Stomach smooth muscle (tissue), 2 donors: ENCODE data around the gene OTUB1.
A peak's percentile ranks its signal among the peaks of the same experiment; 100 is the strongest.

Experiments
- H3K27ac ChIP-seq: one replicate; pipeline ENCODE4 v1.7.0; 2013; ENCODE audit warnings: mild to moderate bottlenecking, low read length, inconsistent platforms
- H3K27me3 ChIP-seq, 2 donors: one replicate each; pipeline ENCODE4 v1.7.0; 2013; ENCODE audit warnings: low read length in 2 of 2; ENCODE audit not compliant: insufficient read depth in 2 of 2, control insufficient read depth in 1 of 2
- H3K36me3 ChIP-seq, 2 donors: one replicate each; pipeline ENCODE4 v1.7.0; 2013; ENCODE audit warnings: low read length in 2 of 2; ENCODE audit not compliant: control insufficient read depth in 2 of 2, insufficient read depth in 2 of 2
- H3K4me1 ChIP-seq: one replicate; pipeline ENCODE4 v1.7.0; 2013; ENCODE audit warnings: low read length; ENCODE audit not compliant: control insufficient read depth, insufficient read depth
- H3K4me3 ChIP-seq, 2 donors: one replicate each; pipeline ENCODE4 v1.7.0; 2013; ENCODE audit warnings: low read length in 2 of 2
- H3K9ac ChIP-seq, 2 donors: one replicate each; pipeline ENCODE4 v1.7.0; 2013; ENCODE audit warnings: low read length in 2 of 2, mild to moderate bottlenecking in 1 of 2
- H3K9me3 ChIP-seq, 2 donors: one replicate each; pipeline ENCODE4 v1.7.0; 2013; ENCODE audit warnings: low read length in 2 of 2; ENCODE audit not compliant: control insufficient read depth in 2 of 2
- donor health status: healthy.
- donor health status: Pancreatic carcinoma.

OTUB1 gene, protein sequence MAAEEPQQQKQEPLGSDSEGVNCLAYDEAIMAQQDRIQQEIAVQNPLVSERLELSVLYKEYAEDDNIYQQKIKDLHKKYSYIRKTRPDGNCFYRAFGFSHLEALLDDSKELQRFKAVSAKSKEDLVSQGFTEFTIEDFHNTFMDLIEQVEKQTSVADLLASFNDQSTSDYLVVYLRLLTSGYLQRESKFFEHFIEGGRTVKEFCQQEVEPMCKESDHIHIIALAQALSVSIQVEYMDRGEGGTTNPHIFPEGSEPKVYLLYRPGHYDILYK

DNA sequence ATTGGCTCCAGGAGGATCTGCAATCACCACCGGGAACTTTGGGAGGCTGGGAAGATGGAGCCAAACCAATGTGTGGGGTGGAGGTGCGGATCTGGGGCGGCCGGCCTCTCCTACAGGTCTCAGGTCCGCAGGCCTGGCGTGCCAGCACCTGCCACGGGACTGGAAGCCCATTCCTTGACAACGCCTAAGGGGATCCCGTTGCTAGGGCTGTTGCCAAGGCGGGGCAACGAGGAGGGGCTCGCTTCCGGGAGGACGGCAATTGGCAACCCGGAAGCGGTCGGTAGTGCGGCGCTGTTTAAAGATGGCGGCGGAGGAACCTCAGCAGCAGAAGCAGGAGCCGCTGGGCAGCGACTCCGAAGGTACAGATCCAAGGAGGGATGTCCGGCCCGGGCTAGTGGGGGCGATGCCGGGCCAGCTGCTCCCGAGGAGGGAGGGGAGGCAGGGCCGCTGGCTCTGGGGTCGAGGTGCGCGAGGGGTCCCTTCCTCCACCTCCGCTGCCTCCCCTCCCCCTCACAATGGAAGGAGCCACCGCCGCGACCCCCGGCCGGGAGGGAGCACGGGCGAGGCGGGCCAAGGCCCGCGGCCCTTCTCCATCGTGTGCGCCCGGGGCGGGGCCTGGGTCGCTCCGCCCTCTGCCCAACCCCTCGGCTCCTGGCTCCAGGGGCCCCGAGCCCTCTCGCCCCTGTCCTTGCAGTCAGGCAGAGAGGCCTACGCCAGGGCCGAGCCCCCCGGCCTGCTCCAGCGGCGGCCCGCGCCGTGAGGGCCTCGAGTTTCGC lies at the start of gene OTUB1:
OTUB1 (plus strand) TSS at position 283 of the 776 bp plus-strand sequence; CDS start at position 302, 19 bp downstream.
- peak within 1 kb of the TSS; percentile 84 to 86 for H3K9ac ChIP-seq
- peaks cover 9 to 12% of the 10 kb centered on the region in 2 donors for H3K36me3 ChIP-seq
- peak within 1 kb of the TSS; percentile 69 to 92 for H3K4me3 ChIP-seq
- H3K4me1 ChIP-seq = peaks cover 24% of the 10 kb centered on the region
- H3K27me3 ChIP-seq = no peaks in the 10 kb centered on the region
- no peaks in the 10 kb centered on the region for H3K9me3 ChIP-seq
- H3K27ac ChIP-seq = peak within 1 kb of the TSS; percentile 60

DNA sequence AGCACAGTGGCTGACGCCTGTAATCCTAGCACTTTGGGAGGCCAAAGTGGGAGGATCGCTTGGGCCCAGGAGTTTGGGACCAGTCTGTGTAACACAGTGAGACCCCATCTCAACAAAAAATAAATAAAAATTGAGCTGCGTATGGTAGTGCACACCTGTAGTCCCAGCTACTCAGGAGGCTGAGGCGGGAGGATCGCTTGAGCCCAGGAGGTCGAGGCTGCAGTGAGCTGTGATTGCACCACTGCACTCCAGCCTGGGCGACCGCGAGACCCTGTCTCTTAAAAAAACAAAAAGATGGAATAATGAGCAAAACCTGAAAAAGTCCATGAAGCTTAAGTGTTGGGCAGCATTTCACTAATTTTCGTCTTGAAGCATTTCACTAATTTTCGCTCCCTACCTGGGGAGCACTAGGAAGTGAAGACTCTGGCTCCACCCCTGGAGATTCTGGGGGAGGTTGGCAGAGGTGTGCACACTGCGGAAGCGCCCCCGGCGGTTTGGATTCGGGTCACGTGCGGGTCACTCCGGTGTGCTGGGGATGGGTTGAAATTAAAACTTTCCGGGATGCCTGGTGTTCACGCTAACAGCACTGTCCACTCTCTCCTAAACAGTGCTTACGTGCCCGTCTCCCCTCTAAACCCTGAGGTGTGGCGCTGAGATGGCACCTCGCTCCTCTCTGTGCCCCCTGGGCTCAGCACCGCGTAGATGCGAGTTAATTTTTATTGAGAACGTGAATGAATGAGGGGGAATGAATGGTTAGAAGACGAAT lies 48.3 kb upstream of the OTUB1 start:
- Histone ChIP-seq H3K27me3 (no peaks in the 10 kb centered on the region), H3K9ac (peak overlapping the region; percentile 41 to 42), H3K4me3 (peak overlapping the region; percentile 56 to 79), H3K4me1 (peaks cover 16% of the 10 kb centered on the region), H3K36me3 (no peaks in the 10 kb centered on the region), H3K27ac (peak overlapping the region; percentile 55), H3K9me3 (no peaks in the 10 kb centered on the region)

DNA sequence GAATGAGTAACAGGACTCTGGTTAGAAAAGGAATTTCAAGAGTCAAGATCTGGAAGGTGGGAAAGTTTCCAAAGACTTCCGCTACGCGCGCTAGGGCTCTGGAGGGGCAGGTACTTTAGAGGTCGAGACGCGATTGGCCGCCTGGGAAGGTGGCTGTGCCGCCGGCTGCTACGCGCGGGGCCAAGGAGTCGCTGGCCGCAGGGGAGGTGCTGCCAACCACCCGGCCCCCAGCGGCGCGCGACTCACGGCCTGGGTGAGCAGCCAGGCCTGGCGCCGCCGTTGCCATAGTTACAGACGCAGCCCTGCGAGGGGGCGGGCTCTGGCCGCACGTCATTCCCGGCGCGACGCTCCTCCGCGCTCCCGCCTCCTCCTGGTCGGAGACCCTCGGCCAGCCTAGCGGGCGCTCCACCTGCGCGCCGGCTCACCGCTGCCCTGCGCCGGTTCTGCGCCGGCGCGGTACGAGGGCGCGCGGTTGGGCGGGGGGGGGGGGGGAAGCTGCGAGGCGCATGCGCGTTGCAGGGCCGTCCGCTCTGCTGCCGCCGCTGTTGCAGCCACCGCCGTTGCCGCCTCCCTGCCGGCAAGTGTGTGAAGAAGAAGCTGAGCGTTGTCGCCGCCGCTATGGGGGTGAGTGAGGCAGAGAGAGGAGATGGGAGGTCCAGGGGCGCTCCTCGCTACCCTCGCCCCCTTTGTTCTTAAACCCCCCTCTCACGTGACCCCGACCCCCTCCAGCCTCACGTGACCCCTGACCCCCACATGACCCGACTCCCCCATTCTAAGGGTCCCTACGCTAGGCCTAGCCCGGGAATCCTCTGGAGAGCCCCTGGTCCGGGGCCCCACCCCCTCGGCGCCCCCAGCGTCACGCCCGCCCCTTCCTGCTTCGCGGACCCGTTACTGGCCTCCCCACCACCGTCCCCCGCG lies 47.5 kb upstream of the OTUB1 start, which contains the start of gene NAA40:
NAA40 (plus strand) TSS at position 524 of the 918 bp plus-strand sequence; CDS start at position 619, 95 bp downstream.
- H3K4me3 ChIP-seq = peak within 1 kb of the TSS; percentile 79 to 82
- H3K4me1 ChIP-seq = peaks cover 16% of the 10 kb centered on the region
- no peaks in the 10 kb centered on the region for H3K27me3 ChIP-seq
- H3K9me3 ChIP-seq = no peaks in the 10 kb centered on the region
- H3K9ac ChIP-seq = peak within 1 kb of the TSS; percentile 69 to 77
- H3K36me3 ChIP-seq = no peaks in the 10 kb centered on the region
- peak within 1 kb of the TSS; percentile 55 for H3K27ac ChIP-seq

DNA sequence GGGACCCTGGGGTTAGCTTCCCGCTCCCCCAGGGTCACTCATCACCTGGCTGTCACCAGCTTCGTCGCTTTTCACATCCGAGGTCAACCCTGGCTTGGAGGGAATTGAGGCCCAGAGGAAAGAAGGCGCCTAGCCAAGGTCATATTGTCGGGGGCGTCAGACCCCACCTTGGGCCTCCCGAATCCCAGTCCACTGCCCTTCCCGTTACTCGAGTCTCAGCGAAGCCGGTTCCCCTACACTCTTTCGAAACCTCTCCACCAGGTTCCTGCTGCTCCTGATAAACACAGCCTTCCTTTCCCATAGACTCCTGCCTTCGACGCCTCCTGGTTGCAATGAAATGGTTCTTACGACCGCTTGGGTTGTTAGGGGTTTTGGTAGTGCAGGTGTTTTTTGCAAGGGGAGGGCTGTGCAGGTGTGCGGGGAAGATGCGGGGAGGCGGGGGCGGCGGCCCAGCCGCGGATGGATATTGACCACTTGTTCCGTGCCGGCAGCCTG lies 46.8 kb upstream of the OTUB1 start:
- Histone ChIP-seq H3K9ac (peak overlapping the region; percentile 69 to 77), H3K4me3 (peak overlapping the region; percentile 79 to 82), H3K27ac (no peak overlapping the region), H3K4me1 (peaks cover 20% of the 10 kb centered on the region), H3K27me3 (no peaks in the 10 kb centered on the region), H3K9me3 (no peaks in the 10 kb centered on the region), H3K36me3 (no peaks in the 10 kb centered on the region)

DNA sequence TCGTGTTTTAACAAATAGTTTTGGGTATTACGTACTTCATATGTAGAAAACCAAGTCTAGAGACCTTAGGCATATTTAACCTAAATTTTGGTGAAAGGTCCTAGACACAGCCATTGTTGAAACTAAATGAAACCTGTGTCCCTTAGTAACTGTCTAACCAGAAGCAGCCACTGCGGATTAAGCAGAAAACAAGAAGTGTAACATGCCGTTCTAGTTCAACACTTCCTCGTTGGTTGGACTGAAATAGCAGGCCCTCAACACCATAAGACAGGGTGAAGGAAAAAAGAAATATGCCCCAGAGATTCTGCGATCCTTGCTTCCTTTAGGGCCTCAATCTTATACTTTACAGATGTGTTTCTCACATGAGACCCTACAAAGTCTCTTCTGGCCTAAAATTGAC lies 45.5 kb upstream of the OTUB1 start:
- H3K4me3 ChIP-seq = no peak overlapping the region
- H3K9ac ChIP-seq = no peak overlapping the region
- H3K27ac ChIP-seq = no peak overlapping the region

DNA sequence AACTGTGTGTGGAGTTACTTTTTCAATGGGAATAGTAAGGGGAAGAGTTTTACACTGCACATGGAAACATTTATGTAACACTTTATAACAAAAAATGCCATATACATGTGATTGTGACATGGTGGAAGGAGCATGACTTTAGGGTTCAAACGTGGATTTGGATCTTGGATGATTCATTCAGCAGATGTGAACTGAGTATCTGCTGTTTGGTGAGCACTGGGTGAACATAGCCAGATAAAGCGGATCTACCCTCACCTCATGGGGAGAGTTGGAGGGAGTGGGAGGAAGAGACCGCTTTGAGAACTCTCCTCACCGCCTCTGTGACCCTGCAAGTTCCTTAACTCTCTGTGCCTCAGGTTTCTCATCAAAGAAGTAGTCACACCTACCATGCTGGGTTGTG lies 44.3 kb upstream of the OTUB1 start:
- H3K4me1 ChIP-seq = peaks cover 40% of the 10 kb centered on the region
- no peaks in the 10 kb centered on the region for H3K27me3 ChIP-seq
- H3K36me3 ChIP-seq = peaks cover 0 to 8% of the 10 kb centered on the region in 2 donors

More for the DNA sequence above, 45.5 kb upstream of the OTUB1 start:
- no peaks in the 10 kb centered on the region for H3K36me3 ChIP-seq
- no peaks in the 10 kb centered on the region for H3K9me3 ChIP-seq
- H3K27me3 ChIP-seq = no peaks in the 10 kb centered on the region
- H3K4me1 ChIP-seq = peaks cover 33% of the 10 kb centered on the region

DNA sequence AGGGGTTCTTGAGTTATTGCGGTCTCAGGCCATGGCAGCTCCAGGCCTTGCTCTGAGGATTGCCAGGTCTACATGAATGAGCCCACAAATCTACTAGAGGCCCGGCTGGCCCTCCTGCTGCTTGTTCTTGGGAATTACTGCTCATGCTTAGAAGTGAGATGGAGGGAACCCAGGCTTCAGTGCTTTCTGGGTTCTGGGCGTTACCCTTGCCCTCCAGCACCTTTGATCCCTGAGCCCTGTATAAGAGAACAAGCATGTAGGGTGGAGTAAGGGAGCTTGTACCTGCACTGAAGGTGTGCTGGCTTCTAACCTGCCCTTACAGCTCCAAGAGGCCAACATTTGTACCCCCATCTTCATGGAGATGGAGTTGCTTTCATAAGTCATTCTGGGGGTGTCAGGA lies 43.4 kb upstream of the OTUB1 start:
- H3K27me3 ChIP-seq = no peaks in the 10 kb centered on the region
- no peak overlapping the region for H3K4me3 ChIP-seq
- peaks cover 40% of the 10 kb centered on the region for H3K4me1 ChIP-seq
- H3K27ac ChIP-seq = no peak overlapping the region
- H3K9me3 ChIP-seq = no peaks in the 10 kb centered on the region
- peaks cover 0 to 8% of the 10 kb centered on the region in 2 donors for H3K36me3 ChIP-seq
- H3K9ac ChIP-seq = no peak overlapping the region

More for the DNA sequence above, 44.3 kb upstream of the OTUB1 start:
- Histone ChIP-seq H3K27ac (no peak overlapping the region), H3K9me3 (no peaks in the 10 kb centered on the region), H3K4me3 (no peak overlapping the region), H3K9ac (no peak overlapping the region)

DNA sequence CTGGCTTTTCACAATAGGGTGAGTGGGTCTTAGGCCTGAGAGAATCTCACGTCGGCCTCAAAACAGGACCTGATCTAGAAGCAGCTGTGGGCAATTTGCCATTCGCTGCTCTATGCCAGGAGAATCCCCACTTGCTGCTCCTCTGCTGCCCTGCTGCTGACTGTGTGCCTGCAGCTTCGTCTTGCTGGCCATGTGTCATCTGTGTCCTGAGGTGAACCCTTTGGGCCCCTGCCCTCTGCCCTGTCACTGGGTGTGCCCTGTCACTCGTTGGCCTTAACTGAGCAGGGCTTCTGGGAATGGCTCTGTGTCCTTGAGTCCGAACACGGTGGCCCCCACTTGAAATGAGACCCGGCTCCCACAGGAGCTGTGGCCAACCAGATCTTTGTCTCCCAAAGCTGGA lies 41.3 kb upstream of the OTUB1 start:
- peaks cover 25% of the 10 kb centered on the region for H3K4me1 ChIP-seq
- H3K27ac ChIP-seq = peak overlapping the region; percentile 86
- H3K36me3 ChIP-seq = peaks cover 2 to 8% of the 10 kb centered on the region in 2 donors
- no peaks in the 10 kb centered on the region for H3K9me3 ChIP-seq
- H3K4me3 ChIP-seq = peak overlapping the region; percentile 17 to 57
- H3K9ac ChIP-seq = peak overlapping the region; percentile 31 to 64
- H3K27me3 ChIP-seq = no peaks in the 10 kb centered on the region

DNA sequence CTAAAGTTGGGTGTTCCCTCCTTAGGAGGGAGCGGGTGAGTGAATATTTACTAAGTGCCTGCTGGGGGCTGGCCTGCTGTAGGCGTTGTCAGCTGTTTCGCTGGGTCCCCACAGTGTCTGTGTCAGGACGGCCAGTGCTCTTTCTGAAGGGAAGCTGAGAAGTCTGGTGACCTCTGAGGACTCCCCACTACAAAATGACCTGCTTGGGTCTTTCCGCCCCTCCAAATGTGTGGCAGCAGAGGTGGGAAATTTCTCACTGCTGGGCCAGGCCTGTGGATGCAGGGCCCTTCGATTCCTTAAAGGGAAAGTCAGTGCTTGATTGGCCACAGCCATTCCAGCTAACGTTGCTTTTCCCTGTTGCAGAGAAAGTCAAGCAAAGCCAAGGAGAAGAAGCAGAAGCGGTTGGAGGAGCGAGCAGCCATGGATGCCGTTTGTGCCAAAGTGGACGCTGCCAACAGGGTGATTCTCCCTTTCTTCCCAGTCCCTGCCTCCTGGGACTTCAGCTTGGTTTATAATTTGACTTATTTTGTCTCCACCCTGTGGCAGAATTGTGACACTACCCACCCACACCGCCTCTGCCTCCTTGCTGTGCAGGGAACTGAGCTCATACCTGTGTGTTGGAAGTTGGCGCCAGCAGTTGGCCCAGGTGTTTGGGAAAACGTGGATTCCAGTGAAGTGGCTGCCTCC lies 40.6 kb upstream of the OTUB1 start:
- Histone ChIP-seq H3K27ac (peak overlapping the region; percentile 86), H3K4me1 (peaks cover 24% of the 10 kb centered on the region), H3K9ac (peak overlapping the region; percentile 31 to 64), H3K9me3 (no peaks in the 10 kb centered on the region), H3K27me3 (no peaks in the 10 kb centered on the region), H3K4me3 (peak overlapping the region; percentile 17 to 57), H3K36me3 (peaks cover 2 to 10% of the 10 kb centered on the region in 2 donors)
